RWPE2 (cell line): ENCODE measurements around the gene AKAP7.
"Not testable (repeated sequence)": the region's sequence is repeated elsewhere in the genome, so short reads cannot be mapped to it uniquely, and the experiment has no call there.

ENCODE experiments used
- ATAC-seq: fragments of 200-7000 bp; cut with Tn5 transposase; 3 replicates; pipeline ENCODE4 v1.9.1; 2021; ENCODE audit warnings: low read depth
- DNase-seq: peaks from one replicate; pipeline ENCODE4 v3.0.0-alpha.2; 2020; ENCODE audit warnings: low spot score
- H3K27ac ChIP-seq: fragments of 450-650 bp; 2 replicates; pipeline ENCODE4 v1.5.1; 2017; ENCODE audit warnings: mild to moderate bottlenecking; ENCODE audit not compliant: poor library complexity, severe bottlenecking
- H3K27me3 ChIP-seq: fragments of 250-450 bp; sonication (Bioruptor Pico); 2 replicates; pipeline ENCODE4 v1.5.1; 2021; ENCODE audit warnings: mild to moderate bottlenecking, moderate library complexity; ENCODE audit not compliant: insufficient read depth, poor library complexity, severe bottlenecking
- H3K36me3 ChIP-seq: fragments of 250-450 bp; sonication (Bioruptor Pico); 2 replicates; pipeline ENCODE4 v1.5.1; 2020; ENCODE audit warnings: low read depth, mild to moderate bottlenecking, moderate library complexity
- H3K4me1 ChIP-seq: fragments of 250-450 bp; sonication (Bioruptor Pico); 2 replicates; pipeline ENCODE4 v1.5.1; 2021; ENCODE audit warnings: mild to moderate bottlenecking, moderate library complexity; ENCODE audit not compliant: insufficient read depth, poor library complexity, severe bottlenecking
- H3K4me3 ChIP-seq: fragments of 250-450 bp; sonication (Bioruptor Pico); 2 replicates; pipeline ENCODE4 v1.5.1; 2021; ENCODE audit warnings: mild to moderate bottlenecking, moderate library complexity; ENCODE audit not compliant: severe bottlenecking
- H3K9me3 ChIP-seq: fragments of 250-450 bp; sonication (Bioruptor Pico); 2 replicates; pipeline ENCODE4 v1.5.1; 2021; ENCODE audit warnings: mild to moderate bottlenecking, moderate library complexity; ENCODE audit not compliant: severe bottlenecking
- CTCF ChIP-seq: fragments of 450-650 bp; IDR thresholded peaks from one replicate; pipeline ENCODE4 v1.5.1; 2017; ENCODE audit warnings: mild to moderate bottlenecking, moderate library complexity; ENCODE audit not compliant: poor library complexity, severe bottlenecking

AKAP7 gene

GRCh38 chr6:131258010-131258652 is 122.9 kb downstream of the AKAP7 start:
- Histone ChIP-seq H3K4me3 (no peak overlapping the region), H3K27ac (no peak overlapping the region), H3K36me3 (no peaks in the 10 kb centered on the region), H3K4me1 (no peaks in the 10 kb centered on the region), H3K9me3 (no peaks in the 10 kb centered on the region), H3K27me3 (no peaks in the 10 kb centered on the region)
- ATAC-seq: peak; percentile 58; the same call in 2 of the 3 replicates
- TF ChIP-seq CTCF: no peak
- DNase-seq: no peak

- H3K27me3 ChIP-seq: no peaks in the 10 kb centered on the region
- DNase-seq: no peak
- no peak overlapping the region for H3K27ac ChIP-seq
- ATAC-seq: peak; percentile 68; the same call in 2 of the 3 replicates
- H3K9me3 ChIP-seq: no peaks in the 10 kb centered on the region
- H3K36me3 ChIP-seq: no peaks in the 10 kb centered on the region
- no peaks in the 10 kb centered on the region for H3K4me1 ChIP-seq
- no peak overlapping the region for H3K4me3 ChIP-seq
- no peak for TF ChIP-seq CTCF
Measured at GRCh38 chr6:131258816-131259476, 123.7 kb downstream of the AKAP7 start.

GRCh38 chr6:131260960-131261359 is 125.7 kb downstream of the AKAP7 start:
- DNase-seq, H3K36me3 ChIP-seq: not testable (repeated sequence)

GRCh38 chr6:131262060-131262459 is 126.8 kb downstream of the AKAP7 start:
- DNase-seq: no peak
- H3K9me3 ChIP-seq: no peaks in the 10 kb centered on the region
- H3K36me3 ChIP-seq: no peaks in the 10 kb centered on the region
- no peak overlapping the region for H3K27ac ChIP-seq
- H3K4me1 ChIP-seq: no peaks in the 10 kb centered on the region
- ATAC-seq: no peak
- H3K27me3 ChIP-seq: no peaks in the 10 kb centered on the region
- no peak overlapping the region for H3K4me3 ChIP-seq
- TF ChIP-seq CTCF: no peak

More at GRCh38 chr6:131260960-131261359, 125.7 kb downstream of the AKAP7 start:
- not testable (repeated sequence) for H3K9me3 ChIP-seq, H3K27ac ChIP-seq, H3K4me1 ChIP-seq, H3K27me3 ChIP-seq, H3K4me3 ChIP-seq, ATAC-seq

- TF ChIP-seq CTCF: no peak
- H3K9me3 ChIP-seq: no peaks in the 10 kb centered on the region
- H3K4me1 ChIP-seq: no peaks in the 10 kb centered on the region
- no peak overlapping the region for H3K27ac ChIP-seq
- ATAC-seq (no peak), DNase-seq (no peak)
- H3K27me3 ChIP-seq: no peaks in the 10 kb centered on the region
- no peak overlapping the region for H3K4me3 ChIP-seq
- no peaks in the 10 kb centered on the region for H3K36me3 ChIP-seq
Measured at GRCh38 chr6:131265939-131266338, 130.7 kb downstream of the AKAP7 start.
